Fibroblast of the aortic adventitia (primary cell): ENCODE measurements around the gene ZBTB47. TPM values are rescaled to one million over a fixed set of nuclear protein-coding genes. Genes with fewer than 3 reads are reported as not detected.

Experiments
- DNase-seq: peaks from one replicate; pipeline ENCODE4 v3.0.0-alpha.2; 2010; ENCODE audit warnings: low read depth
- H3K4me3 ChIP-seq: 2 replicates; pipeline ENCODE4 v1.5.1; 2011; ENCODE audit warnings: low read depth, mild to moderate bottlenecking, control low read depth, low read length, moderate library complexity
- CTCF ChIP-seq: IDR thresholded peaks from 2 replicates; pipeline ENCODE4 v1.5.1; 2011; ENCODE audit warnings: mild to moderate bottlenecking, low read length, control low read depth, inconsistent platforms; ENCODE audit not compliant: insufficient read depth
- total RNA-seq: library from RNA; depleted of rRNA; stranded (reverse); fragments of >200 nt; gene quantifications from 2 replicates; pipeline ENCODE4 v1.2.3, GENCODE V29; 2012; ENCODE audit warnings: low replicate concordance

The ZBTB47 gene
- total RNA-seq, 1 donor, result 41.8 TPM

DNA sequence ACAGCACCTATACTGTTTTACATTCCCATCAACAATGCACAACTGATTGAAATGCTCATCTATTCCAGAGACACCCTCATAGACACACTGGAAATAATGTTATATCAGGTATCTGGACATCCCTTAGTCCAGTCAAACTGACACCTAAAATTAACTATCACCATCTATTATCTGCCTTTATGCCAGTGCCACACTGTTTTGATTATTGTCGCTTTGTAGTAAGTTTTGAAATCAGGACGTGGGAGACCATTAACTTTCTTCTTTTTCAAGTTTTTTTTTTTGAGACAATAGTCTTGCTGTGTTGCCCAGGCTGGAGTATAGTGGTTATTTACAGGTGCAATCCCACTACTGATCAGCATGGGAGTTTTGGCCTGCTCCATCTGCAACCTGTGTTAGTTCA lies 22.4 kb downstream of the ZBTB47 start:
- no peak for DNase-seq
- no peak overlapping the region for H3K4me3 ChIP-seq
- no peak for TF ChIP-seq CTCF

DNA sequence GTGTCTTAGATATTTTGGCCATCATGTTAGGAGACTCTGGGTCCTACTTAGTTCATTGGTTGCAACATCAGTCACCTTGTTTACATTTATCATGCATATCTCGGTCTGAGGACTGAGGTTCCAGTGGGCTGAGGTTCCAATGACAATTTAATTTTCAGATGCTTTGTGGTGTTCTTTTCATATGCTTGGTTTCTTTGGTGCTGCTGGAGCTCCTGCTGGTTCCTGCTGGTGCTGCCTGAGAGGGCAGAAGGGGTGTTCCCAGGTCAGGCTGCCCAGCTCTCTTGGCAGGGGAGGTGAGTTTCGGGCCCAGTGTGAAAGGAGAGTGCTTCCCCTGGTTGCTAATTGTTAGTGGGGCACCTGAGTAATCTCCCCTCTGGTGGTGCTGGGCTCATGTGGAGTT lies 24.9 kb downstream of the ZBTB47 start:
- no peak overlapping the region for H3K4me3 ChIP-seq
- TF ChIP-seq CTCF, result no peak
- DNase-seq, result no peak

DNA sequence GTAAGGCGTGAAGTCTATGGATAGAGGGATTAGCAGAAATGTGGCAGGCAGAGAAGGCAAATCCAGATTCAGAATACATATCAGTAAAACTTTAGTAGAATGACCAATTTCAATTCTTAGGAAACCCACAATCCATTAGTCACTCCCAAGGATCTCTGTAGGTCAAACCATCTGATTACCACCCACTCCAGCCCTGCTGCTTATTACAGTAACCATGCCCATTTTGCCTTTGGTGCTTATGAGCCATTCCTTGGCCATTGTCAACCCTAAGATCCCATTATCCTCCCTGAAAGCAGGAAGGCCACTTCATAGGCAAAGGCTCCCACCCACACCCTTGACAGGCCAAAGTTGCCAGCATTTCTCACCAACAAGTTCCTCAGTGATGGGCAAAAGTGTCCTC lies 26.8 kb downstream of the ZBTB47 start:
- no peak for TF ChIP-seq CTCF
- no peak overlapping the region for H3K4me3 ChIP-seq
- DNase-seq, result peak; percentile 57

DNA sequence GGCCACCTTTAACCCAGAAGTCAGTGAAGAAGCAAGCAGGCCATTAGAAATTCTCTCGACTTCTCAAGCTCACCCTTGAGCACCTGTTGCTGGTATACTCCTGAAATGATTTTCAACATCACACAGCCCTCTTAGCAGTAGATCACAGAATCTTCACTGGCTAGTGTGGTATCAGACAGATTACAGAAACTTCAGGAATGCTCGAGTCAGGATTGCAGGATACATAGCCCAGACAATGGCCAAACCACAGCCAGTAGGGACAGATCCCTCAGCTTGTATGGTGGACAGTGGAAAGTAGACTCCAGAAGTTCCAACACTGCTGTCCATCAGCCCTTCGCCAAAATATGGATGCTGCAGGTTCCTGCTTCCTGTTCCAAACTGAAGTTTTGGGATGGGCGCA lies 27.3 kb downstream of the ZBTB47 start:
- peak; percentile 44 for DNase-seq
- no peak overlapping the region for H3K4me3 ChIP-seq
- no peak for TF ChIP-seq CTCF

GRCh38 chr3:42681361-42682038 lies 28.0 kb downstream of the ZBTB47 start:
- no peak for TF ChIP-seq CTCF
- no peak for DNase-seq
- no peak overlapping the region for H3K4me3 ChIP-seq

DNA sequence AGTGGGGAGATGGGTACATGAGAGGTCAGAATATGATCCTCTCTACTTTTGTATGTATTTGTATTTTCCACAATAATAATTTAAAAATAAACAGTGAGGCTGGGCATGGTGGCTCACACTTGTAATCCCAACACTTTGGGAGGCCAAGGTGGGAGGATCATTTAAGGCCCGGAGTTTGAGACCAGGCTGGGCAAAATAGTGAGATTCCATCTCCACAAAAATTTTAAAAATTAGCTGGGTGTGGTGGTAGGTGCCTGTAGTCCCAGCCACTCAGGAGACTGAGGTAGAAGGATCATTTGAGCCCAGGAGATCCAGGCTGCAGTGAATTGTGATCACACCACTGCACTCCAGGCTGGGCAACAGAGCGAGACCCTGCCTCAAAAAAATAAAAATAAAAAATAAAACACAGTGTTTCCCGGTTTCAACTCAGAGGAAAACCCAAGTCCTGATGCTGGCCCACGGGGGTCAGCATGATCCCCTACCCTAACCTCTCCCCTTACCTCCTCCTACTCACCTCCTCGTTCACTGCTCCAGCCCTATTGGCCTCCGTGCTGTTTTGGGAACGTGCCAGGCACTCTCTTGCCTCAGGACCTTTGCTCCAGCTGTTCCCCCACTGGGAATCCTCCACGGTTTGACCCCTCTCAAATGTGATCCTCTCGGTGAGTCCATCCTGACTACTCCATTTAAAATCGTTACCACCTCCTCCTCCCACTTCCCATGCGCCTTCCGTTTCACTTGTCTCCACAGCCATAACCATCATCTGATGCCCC lies 29.0 kb downstream of the ZBTB47 start:
- TF ChIP-seq CTCF, result no peak
- DNase-seq, result no peak
- no peak overlapping the region for H3K4me3 ChIP-seq
